MV-4-11 (cell line): ENCODE data around the gene FKBP11.

Experiments
- DNase-seq: peaks from one replicate; lab custom pipeline; 2025; lab: John Stamatoyannopoulos, UW

FKBP11 gene

DNA sequence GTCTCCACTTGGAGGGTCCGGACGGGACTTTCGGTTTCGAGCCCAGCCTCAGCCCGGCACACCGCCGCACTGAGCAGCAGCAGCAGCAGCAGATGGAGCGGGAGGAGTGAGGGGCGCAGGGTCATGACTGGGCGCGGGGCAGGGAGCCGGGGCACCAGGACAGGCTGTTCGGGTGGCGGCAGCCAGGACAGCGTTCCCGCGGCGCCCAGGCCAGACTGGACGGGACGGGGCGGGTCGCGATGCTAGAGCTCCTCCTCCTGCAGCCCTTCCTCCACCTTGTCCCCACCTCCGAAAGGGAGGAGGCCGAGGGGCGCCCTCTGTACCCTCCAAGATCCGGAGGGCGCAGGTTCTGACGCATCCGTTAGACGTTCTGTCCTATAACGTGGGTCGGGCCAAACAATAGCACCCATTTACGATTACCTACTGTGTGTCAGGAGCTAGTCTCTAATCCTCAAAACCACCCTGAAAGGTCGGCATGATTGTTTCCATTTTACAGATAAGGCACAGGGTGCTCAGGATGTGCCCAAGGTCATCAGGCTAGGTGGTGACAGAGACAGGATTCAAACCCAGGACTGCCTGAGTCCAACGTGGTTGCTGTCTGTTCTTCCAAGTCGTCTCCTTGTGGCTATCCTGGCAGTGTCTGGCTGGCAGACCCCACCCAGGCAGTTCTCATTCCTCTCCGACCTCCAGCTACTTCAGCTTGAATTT lies at the start of gene FKBP11:
FKBP11 (minus strand) TSS at position 189 of the 708 bp plus-strand sequence; CDS start at position 125, 64 bp downstream.
- no peak for DNase-seq

DNA sequence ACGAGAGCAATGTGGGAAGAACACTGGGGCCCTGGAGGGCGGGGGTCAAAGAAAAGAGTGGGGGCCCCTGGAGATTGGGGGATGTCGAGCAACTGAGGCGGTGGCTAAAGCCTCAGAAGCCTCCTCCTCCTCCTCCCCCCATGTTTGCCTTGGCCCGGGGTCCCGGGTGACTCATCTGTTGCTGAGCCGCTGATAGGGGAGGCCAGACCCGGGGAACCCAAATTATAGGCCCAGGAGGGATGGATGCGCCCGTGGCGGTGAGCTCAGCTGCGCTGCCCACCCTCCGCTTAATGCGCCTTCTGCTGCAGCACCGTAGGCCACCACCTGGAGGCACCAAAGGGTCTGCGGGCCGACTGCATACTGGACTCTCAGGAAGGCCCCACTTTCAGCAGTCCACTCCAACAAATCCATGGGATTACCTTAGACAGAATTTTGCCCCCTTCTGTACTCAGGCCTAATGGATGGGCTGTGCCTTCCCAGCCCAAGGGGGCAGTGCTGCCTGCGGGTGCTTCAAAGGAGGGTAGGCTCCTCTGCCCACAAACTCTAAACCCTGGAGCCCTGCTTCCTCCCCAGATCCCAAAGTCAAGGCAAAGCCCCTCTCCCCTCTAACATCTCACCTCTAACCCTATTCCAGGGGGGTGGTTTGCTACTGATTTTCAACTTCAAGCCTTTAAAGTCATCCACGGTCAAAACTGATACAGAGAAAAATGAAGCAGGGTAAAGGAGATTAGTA lies 48.8 kb upstream of the FKBP11 start:
- DNase-seq, result no peak

DNA sequence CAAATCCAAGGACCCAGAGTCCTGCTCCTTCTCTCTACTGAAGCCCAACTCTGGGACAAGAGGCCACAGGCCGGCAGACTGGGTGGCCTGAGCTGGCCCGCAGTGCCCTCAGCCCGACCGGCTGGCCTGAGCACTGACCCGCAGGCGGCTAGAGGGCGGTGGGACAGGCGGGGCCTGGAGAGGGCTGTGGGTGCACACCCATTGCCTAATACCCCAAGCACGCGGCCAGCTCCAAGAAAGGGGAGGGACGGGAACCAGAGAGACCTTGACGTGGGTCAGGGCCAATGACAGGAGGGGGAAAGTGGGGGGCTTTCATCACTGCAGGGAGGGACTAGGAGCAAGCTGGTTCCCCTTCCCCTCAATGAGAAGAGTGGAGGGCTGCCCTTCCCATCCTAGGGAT lies 48.2 kb upstream of the FKBP11 start:
- peak; percentile 43 for DNase-seq

DNA sequence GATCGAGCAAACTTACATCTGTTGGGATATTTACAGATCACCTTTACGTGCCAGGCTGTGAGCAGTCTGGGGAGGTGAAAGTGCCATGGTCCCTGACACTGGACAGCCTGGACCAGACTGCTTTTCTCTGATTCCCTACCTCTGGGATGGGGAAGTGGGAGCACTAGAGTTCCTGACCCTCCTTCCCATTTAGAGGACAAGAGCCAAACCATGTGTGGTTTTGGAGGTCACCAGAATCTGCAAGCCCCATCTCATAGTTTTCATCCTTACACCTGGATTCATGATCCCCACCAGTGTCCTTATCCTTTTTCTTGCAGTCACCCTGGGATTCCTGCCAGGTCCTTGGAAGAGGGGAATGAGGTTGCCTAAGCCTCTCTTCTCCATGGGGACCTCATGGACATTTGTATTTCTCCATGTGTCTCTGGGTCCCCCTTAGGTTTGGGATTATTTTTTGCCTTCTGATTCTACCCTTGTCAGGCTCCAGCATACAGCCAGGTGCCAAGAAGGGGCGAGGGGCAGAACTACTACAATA lies 47.7 kb upstream of the FKBP11 start:
- no peak for DNase-seq

DNA sequence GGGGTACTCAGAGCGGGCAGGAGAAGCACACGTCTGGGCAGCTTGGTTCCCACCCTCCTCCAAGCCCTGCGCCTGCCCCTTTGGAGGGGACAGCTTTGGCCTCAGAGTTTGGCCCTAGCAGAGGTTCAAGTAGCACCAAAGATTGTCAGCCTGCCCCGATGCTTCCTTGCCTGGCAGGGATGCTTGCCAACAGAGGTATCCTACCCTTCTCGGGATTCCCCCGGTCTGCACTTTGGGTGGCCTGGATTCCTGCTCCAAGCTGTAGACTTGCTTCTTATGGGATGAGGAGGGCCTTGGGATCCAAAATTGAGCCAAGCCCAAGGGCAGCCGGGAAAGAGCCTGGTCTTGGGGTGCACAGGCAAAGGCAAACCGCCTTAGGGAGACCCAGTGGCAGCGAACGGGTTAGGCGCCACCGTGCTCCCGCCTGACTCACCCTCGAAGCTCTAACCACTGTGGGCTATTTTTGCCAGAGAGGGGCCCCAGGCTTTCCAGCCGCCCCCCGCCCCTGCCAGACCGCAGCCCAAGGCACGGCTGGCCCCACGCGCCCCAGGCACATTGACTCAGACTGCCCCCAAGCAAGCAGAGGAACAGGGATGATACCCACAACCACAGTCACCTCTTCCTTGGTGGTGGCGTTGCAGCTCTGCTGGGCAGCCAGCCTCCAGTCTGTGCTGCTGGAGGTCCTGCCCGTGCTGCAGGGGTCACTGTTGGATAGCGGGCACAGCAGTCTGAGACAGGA lies 47.1 kb upstream of the FKBP11 start:
- peak; percentile 95 for DNase-seq

DNA sequence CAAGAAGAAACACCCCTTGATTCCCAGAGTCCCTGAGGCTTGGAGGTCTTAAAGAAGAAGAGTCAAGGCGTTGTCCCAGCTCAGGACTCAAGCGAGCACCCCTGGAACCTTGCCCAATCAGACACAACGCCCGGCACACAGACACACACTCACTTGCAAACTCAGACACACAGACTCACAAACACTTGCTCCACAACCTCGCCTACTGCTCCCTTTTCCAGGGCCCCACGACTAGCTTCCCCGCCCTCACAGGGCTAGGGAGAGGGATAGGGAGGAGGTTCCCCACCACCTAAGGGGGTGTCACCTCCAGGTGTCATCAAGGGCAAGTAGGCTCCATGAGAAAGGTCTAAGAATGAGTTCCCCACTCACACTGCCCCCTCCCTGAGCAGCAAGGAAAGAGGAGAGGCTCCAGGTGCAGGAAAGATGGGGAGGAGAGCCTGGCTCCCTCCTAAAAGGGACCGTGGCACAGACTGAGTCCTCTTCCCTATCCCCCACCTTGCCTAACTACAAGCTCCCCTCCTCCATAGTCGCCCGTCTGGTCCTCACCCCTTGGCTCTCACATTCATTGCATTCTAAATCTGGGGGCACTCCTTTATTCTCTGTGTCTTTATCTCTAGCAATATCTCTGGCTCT lies 45.5 kb upstream of the FKBP11 start:
- DNase-seq, result peak; percentile 7

DNA sequence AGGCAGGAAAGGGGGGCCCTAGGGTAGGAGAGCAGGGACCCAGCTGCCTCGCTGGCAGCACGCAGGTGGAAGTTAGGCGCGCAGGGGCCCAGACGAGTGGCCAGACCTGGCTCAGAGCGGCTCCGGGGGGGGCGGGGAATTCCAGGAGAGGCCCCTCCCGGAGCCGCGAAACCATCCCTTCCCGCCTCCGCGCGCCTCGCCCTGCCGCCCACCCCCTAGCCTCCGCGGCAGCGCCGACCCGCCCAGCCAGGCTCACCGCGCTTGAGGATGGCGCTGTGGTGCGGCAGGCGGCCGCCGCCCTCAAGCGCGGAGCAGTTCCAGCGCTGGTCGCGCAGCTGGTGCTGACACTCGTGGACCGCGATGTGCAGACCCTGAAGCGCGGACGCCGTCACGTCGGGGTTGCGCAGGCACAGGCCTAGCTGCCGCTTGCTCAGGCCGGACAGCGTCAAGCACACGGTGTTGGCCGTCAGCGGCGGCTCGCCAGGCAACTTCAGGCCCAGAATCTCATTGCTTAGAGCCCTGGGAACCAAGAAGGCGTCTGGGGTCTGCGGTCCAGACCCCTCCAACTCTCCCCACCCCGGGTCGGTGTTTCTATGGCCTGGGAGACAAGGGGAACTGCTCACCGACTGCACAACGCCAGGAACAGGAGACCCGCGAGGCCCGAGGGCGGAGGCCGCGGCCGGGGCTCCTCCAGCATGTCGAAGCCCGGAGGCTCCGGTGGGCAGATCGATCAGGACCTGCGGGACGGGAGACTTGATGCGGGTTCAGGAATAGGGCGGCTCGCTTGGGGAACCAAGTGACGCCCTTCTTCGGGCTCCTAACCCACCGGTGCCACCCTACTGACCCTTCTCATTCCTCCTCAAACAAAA lies 44.8 kb upstream of the FKBP11 start:
- DNase-seq, result no peak

DNA sequence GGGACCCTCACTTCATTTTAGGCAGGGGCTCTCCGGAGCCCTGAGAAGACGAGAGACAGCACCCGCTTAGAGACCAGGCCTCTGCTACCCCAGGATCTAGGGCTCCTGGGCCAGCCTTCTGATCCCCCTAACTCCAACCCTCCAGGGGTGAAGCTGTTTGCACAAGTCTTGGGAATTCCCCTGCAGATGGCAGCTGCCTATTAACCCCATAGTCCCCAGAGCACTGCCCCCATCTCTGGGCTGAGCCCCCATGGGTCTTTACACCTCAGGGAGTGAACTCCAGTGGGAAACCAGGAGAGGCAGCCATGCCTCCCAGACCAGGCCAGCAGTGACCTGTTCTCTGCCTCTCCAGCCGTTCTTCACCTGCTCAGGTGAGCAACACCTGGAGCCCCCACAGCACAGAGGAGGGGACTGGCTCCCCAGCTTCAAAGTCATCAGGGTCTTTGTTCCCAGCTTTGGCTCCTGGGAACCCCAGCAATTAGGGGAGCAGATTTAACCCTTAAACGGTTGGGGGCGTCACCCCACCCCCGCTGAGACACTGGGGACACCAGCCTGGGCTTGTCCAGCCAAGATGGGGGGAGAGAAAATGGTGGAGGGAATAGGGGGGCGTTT lies 44.0 kb upstream of the FKBP11 start:
- no peak for DNase-seq

DNA sequence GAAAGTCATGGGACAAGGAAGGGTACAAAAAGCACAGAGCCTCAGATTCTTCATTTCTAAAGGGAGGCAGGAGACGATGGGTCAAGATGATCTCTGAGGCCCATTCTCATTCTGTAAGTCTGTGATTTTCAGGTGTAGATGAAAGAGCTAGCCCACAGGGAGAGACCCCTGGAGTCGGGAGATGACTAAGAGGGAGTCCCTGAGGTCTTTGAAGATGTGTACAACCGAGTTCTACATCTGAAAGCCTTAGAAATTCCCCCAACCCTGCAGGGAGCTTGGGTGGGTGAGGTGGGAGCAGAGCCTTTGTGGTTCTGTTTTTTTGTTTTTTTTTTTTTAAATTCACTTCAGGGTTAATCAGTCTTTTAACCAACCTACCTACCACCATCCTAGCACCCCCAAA lies 43.2 kb upstream of the FKBP11 start:
- DNase-seq, result no peak

DNA sequence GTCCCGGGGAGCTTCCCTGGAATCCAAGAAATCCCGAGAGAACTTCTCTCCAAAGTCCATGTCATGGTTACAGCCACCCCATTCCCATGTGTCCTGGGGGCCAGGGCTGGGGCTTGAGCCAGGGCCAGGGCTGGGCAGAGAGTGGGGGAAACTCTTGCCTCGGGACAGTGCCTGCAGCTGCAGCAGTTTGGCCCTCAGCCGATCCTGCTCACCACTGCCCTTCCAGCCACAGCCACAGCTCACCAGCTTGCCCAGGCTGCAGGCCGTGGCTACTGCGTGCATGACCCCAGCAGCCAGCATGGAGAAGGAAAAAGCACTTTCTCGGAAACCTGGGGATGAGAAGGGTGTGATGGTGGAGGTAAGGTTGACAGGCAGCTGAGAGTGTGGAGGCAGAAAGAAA lies 42.7 kb upstream of the FKBP11 start:
- no peak for DNase-seq

DNA sequence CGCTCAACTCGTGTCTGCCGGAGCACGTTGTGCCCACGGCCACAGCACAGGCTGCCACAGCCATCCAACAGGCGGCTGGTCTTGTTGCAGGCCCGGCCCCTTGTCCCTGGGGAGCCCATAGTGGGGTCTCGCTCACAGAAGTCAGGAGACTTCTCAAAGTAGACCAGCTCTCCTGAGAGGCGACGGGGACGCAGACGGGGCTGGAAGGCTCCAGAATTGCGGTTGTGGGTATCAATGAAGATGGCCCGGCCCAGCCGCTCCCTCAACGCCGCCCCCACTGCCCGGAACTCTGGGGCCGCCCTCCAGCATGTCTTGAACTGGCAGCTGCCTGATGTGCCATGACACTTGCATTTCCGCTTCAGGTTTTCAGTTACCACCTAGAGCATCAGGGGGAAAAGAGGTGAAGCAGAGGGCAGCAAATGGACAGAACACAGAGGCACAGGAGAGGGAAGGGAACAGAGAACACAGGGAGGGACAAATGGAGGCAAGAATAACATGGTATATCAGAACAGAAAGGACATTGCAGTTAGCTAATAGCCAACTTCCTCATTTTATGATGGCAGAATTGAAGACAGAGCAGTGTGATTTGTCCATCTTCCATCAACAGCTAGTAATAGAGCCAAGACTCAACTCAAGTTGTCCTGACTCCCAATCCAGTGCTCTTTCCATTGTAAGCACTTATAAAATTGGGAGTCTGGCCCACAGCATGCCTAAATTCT lies 41.0 kb upstream of the FKBP11 start:
- DNase-seq, result peak; percentile 75

DNA sequence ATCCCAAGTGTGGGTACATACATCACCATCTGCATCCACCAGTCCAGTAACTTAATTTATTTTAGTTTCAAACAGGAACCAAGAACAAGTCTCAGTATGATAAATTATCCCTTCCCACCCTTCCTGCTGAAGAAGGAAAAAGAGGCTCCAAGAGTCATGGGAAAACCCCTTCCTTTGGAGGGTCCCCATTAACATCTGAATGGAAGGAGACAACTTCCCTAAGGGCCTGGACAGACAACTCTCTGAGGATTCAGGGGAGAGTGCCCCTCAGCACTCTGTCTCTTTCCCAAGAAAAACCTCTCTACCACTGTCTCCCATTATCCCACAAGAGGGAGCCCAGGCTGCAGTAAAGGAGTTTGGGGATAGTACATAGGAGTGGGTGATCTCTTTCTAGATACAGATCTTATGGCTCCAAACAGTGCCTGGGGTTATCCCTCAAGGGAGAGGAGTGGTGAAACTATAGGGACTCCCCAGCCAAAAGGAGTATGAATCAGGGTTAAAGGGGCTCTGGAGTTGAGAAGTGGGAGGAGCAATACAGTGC lies 40.1 kb upstream of the FKBP11 start:
- DNase-seq, result no peak

DNA sequence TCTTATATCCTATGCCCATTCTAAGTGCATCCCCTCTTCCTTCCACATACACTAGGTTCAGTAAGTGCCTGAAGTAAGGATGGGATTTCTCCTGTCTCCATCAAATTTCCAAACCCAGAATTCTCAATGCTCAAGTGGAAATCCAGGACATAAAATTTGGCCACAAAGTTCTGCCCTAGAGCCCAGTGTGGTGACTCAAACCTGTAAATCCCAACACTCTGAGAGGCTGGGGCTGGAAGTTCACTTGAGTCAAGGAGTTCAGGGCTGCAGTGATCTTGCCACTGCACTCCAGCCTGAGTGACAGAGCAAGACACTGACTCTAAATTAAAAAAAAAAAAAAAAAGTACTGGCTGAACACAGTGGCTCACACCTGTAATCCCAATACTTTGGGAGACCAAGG lies 36.5 kb upstream of the FKBP11 start:
- DNase-seq, result no peak

DNA sequence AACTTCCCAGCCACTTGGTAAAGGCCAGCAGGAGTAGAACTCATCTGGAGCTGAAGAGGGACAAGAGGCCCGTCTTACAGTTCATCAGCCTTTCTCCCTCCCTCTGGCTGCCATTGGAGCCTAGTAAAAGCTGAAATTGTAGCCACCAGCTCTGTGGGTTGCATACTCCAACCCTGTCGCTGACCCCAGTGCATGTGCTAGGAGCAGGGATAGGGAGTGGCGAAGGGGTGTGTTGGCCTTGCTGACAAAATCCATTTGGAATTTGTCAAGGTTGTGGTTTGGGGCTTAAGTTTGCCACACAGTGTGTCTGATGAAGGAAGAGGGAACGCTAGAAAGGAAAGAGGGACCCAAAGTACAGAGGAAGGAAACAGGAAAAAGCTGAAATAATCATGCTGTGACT lies 36.0 kb upstream of the FKBP11 start:
- no peak for DNase-seq

DNA sequence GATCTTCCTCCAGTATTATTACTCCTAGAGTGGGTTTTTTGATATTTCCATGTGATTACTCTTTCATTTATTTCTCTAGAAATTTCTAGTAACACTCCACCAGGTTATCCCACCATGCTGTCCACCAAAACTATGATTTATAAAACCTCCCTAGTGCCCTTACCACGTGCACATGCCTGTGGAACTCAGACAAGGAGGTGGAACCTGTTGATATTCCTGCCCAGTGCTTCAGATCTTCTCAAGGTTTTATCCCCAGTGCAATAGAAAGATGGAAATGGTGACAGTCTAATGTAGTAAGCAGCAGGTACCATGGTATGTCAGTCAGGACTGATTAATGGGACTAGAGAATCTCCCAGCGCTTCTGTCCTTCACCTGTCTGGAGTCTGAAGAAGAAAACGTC lies 35.5 kb upstream of the FKBP11 start:
- no peak for DNase-seq

DNA sequence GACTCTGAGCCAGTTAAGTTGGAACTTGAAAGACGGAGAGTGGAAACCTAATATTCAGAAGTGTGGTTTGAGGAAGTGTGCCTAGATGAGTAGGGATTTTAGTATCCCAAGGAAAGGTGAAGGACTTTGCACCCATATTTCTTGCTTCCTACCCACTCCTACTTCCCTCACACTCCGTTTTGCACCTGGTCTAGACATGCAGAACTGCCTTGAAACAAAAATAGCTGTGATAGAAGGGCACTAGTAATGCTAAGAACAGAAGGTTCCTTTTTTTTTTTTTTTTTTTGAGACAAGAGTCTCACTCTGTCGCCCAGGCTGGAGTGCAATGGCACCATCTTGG lies 32.7 kb upstream of the FKBP11 start:
- DNase-seq, result peak; percentile 40

DNA sequence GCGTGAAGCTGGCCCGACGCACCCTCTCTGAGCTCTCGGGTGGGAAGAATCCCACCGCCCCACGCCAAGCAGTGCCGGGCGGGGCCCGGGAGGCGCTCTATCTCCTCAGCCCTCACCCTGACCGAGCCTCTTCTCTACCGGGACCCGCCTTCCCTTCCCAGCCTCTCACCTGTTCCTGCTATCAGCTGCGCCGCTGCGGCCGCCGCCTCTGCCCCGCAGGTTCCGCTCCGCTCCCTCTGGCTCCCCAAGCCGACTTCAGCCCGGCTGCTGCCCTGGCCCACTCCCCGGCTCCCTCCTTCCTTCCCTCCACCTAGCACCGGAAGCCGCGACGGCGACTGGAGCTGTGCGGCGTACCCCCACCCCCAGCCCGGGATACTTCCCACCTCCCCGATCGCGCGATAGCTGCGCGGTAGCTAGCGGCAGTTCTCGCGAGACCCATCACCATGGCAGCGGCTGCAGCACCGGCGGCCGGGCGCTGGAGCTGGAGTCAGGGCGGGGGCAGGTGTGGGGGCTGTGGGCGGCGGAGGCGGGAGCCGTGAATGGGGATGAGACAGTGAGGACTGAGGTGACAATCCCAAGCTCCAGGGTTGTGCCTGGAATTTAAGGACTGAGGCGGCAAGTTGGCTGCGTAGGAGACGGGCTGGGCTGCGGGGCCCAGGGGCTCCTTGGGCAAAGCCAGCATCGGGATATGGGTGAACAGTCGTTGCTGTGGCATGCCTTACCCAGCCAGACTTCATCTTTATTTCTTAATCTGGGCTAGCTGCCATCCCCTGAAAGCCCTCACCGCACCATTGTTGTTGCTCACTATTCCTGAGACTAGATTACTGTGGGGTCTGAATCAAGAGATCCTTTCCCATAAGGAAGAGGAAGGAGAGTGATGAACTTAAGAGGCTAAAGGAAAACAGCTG lies 32.1 kb upstream of the FKBP11 start, which contains the start of gene ARF3:
ARF3 (minus strand) TSS at position 347 of the 908 bp plus-strand sequence. CDS start 16,392 bp downstream, outside the sequence.
- DNase-seq, result peak; percentile 80

DNA sequence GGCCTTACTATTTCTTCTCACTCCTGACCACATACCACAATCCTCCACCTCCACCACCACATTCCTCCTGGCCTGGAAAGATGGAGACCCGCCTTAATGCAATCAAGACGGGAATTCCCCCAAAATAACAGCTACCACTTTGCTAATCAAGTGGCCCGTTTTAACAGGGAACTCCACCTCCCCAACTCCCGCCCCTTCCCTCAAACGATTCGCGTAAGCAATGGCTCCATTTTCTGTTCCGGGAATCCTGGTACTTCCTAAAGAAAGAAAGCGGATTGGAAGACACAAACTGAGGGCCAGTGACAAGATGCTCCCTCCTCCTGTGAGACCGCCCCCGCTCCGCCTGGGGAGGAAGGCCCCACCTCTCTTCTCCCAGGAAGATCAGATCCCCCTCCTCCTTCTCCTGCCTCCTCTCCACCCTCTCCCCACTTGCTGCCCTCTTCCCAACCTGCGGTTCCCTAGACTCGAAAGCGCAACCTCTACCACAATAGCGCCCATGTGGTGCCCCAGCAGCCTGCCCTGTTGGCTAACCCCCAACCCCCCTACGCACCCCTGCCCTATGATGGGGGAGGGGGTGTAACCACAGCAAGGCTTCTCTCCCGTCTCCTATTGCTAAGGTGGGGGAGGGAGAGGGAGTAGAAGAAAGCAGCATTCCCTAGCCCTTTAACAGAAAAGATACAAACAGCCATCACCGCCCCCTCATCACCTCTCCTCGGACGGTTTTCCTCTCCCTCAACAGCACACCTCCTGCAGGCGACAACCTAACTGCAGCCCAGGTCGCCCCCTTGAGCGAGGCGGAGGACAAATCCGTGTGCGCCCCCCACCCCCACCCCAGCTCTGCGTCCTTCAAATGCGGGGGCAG lies 31.2 kb upstream of the FKBP11 start:
- peak; percentile 92 for DNase-seq
